ENCODE measurements around the gene VPS18.

VPS18 gene

DNA sequence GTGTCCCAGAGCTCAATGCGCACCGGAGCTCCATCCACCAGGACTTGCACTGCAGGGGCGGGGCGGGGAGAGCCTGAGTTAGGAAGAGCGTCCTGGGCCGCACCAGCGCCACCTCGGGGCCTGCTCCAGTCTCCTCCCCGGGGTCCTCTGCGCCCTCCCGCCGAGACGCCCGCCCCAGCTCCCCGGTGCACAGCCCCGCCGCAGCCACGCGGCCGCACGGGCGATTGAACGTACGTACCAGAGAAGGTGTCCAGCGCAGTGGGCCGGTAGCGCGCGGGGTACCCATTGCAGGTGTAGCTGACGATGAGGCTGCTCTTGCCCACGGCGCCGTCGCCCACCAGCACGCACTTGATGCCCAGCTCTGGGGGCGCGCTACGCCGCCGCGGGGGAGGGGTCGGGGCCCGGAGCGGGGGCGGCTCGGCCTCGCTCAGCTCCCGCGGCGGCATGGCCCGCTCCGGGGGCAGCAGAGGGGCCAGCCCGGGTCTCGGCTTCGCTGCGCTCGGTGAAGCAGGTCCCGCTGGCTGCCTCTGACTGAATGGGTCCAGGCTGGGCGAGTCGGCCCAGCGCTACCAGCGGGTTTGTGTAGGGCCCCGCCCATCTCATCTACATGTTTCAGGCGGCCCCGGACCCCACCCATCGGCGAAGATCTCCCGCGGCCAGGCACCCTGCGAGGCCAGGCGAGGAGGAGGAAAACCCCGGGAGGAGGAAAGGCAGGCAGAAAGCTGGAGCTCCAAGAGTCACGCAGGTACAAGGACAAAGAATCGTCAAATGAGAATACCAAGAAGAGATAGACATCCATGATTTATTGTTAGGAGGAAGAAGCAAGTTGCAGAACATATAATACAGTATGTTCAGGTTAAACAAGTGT, 20.3 kb upstream of the VPS18 start, which contains the start of gene RHOV:
TSS of gene RHOV (minus strand) at position 541 of the 868 bp plus-strand sequence. CDS start at position 446, 95 bp downstream.
- CTCF ChIA-PET = interaction anchor here (0.8 to 2.7 kb wide), 4 partner anchors 20 to 283 kb away, joined by 3 to 11 read pairs (median 3); partner anchors contain the start of gene VPS18
- TF ChIP-seq, protein P1, sequence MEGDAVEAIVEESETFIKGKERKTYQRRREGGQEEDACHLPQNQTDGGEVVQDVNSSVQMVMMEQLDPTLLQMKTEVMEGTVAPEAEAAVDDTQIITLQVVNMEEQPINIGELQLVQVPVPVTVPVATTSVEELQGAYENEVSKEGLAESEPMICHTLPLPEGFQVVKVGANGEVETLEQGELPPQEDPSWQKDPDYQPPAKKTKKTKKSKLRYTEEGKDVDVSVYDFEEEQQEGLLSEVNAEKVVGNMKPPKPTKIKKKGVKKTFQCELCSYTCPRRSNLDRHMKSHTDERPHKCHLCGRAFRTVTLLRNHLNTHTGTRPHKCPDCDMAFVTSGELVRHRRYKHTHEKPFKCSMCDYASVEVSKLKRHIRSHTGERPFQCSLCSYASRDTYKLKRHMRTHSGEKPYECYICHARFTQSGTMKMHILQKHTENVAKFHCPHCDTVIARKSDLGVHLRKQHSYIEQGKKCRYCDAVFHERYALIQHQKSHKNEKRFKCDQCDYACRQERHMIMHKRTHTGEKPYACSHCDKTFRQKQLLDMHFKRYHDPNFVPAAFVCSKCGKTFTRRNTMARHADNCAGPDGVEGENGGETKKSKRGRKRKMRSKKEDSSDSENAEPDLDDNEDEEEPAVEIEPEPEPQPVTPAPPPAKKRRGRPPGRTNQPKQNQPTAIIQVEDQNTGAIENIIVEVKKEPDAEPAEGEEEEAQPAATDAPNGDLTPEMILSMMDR (IDR thresholded peaks at IDR 0.05; ENCODE audit: insufficient read depth, low read length, missing control alignments) = peak; percentile 54
- DNase-seq (ENCODE audit: low read depth, low spot score) = no peak
- POLR2A ChIA-PET = interaction anchor here (0.6 kb wide), 1 partner anchor 56 kb away, joined by 7 read pairs; no protein-coding TSS in a partner anchor
- H3K4me3 ChIP-seq (ENCODE audit: low read depth, low read length) = peak within 1 kb of the TSS; percentile 54

- no peak overlapping the region for H3K4me3 ChIP-seq (ENCODE audit: low read depth, low read length)
- CTCF ChIA-PET = interaction anchor here (0.9 to 4.1 kb wide), 3 partner anchors 10 to 18 kb away, joined by 4 to 34 read pairs (median 23); partner anchors contain the start of gene VPS18
- no peak for DNase-seq (ENCODE audit: low read depth, low spot score)
- TF ChIP-seq, protein P1 (IDR thresholded peaks at IDR 0.05; ENCODE audit: insufficient read depth, low read length, missing control alignments) = no peak
- POLR2A ChIA-PET = no interaction called here
Observed at GRCh38 chr15:40875991-40876730, 18.1 kb upstream of the VPS18 start.

GRCh38 chr15:40877694-40878093, 16.6 kb upstream of the VPS18 start:
- ChIA-PET POLR2A (no interaction called here), CTCF (interaction anchor here (3.6 to 4.1 kb wide), 2 partner anchors 13 to 17 kb away, joined by 23 to 34 read pairs; partner anchors contain the start of gene VPS18)
- H3K4me3 ChIP-seq (ENCODE audit: low read depth, low read length) = no peak overlapping the region

DNA sequence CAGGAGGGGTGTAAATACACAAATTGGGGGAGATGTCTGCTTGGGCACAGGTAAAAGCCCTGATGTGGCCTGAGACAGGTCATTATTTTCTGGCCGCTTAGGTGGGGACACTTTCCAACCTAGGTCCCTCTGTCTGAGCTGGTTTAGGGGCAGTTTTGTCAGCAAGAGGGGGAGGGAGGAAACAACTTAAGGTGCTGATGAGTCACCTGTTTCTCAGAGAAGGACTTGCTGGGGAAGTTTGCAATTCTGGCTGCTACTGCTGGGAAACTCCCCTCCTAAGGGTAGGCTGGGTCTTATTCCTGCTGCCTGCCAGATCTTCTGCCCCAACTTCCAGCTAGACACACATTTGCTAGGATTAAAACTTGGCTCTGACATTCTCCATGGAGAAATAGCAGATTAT, 15.5 kb upstream of the VPS18 start:
- POLR2A ChIA-PET = no interaction called here

More at GRCh38 chr15:40877694-40878093, 16.6 kb upstream of the VPS18 start:
- DNase-seq (ENCODE audit: low read depth, low spot score) = no peak
- TF ChIP-seq, protein P1 (IDR thresholded peaks at IDR 0.05; ENCODE audit: insufficient read depth, low read length, missing control alignments) = no peak

GRCh38 chr15:40879609-40880008, 14.6 kb upstream of the VPS18 start:
- ChIA-PET POLR2A (no interaction called here), CTCF (interaction anchor here (3.6 to 4.1 kb wide), 2 partner anchors 11 to 15 kb away, joined by 23 to 34 read pairs; partner anchors contain the start of gene VPS18)
- DNase-seq (ENCODE audit: low read depth, low spot score) = no peak
- H3K4me3 ChIP-seq (ENCODE audit: low read depth, low read length) = no peak overlapping the region
- TF ChIP-seq, protein P1 (IDR thresholded peaks at IDR 0.05; ENCODE audit: insufficient read depth, low read length, missing control alignments) = no peak

More for the DNA sequence above, 15.5 kb upstream of the VPS18 start:
- DNase-seq (ENCODE audit: low read depth, low spot score) = no peak
- H3K4me3 ChIP-seq (ENCODE audit: low read depth, low read length) = no peak overlapping the region
- TF ChIP-seq, protein P1 (IDR thresholded peaks at IDR 0.05; ENCODE audit: insufficient read depth, low read length, missing control alignments) = no peak
- CTCF ChIA-PET = interaction anchor here (3.6 to 4.1 kb wide), 2 partner anchors 12 to 16 kb away, joined by 23 to 34 read pairs; partner anchors contain the start of gene VPS18
